Measurements from ENCODE around the gene ST3GAL4.

Gene ST3GAL4

DNA sequence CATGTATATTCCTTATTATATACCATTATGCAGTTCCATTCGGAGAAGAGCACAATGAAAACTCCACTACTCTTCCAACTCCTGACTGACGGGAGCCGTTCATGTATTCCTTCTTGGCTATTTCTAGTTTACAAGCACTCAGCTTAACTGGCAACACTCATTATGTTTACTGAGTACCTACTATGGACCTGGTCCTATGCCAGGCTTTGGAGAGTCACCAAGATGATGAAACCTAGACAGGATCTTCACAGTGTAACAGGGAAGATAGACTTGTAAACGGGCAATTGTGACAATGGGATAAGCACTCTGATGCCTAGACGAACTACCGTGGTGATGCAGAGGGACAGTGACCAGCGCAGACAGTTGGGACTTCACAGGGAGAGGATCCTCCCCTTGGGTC lies 22.3 kb upstream of the ST3GAL4 start:
- no peaks in the 10 kb centered on the region for H3K9me3 ChIP-seq
- no peak for DNase-seq
- no peaks in the 10 kb centered on the region for H3K36me3 ChIP-seq
- H3K27me3 ChIP-seq: no peaks in the 10 kb centered on the region
- peaks cover 42% of the 10 kb centered on the region for H3K4me1 ChIP-seq
- TF ChIP-seq, protein P1, sequence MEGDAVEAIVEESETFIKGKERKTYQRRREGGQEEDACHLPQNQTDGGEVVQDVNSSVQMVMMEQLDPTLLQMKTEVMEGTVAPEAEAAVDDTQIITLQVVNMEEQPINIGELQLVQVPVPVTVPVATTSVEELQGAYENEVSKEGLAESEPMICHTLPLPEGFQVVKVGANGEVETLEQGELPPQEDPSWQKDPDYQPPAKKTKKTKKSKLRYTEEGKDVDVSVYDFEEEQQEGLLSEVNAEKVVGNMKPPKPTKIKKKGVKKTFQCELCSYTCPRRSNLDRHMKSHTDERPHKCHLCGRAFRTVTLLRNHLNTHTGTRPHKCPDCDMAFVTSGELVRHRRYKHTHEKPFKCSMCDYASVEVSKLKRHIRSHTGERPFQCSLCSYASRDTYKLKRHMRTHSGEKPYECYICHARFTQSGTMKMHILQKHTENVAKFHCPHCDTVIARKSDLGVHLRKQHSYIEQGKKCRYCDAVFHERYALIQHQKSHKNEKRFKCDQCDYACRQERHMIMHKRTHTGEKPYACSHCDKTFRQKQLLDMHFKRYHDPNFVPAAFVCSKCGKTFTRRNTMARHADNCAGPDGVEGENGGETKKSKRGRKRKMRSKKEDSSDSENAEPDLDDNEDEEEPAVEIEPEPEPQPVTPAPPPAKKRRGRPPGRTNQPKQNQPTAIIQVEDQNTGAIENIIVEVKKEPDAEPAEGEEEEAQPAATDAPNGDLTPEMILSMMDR (IDR thresholded peaks at IDR 0.05; ENCODE audit: low read depth, low read length): no peak
- H3K4me3 ChIP-seq (ENCODE audit: low read depth, low read length): no peak overlapping the region

DNA sequence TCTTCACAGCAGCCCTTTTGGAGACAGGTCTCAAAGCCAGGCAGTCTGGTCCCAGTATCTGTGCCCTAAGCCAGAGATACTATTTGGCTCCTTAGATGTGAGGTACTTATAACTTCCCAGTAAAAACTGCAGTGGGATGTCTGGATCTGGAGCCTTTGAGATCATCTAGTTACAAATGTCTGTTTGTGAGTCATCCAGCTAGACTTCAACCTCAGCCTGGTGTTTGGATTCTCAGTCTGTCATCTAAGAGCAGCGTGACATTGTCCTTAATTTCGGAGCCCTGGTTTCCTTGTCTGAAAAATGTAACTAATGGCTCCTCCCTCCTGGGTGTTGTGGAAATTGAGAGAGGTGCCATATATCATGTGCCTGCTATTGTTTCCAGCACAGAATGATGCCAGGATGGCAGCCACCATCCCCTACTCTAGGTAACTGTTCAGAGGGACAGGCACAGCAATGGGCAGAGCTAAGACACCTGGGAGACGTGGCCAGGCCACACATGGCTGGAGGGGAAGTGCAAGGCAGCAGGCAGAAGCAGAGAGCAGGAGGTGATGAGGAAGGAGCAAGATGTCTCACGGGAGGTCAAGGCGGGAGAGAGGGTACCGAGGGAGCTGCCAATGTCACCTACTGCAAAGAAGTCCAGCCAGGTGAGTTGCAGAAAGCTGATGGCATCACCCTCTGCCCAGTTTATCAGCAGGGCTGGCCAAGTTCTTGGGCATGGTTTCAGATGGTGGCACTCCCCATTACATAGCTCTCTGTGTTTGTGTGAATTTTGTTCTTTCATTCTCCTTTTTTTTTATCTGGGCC lies 20.6 kb upstream of the ST3GAL4 start:
- peaks cover 42% of the 10 kb centered on the region for H3K4me1 ChIP-seq
- no peaks in the 10 kb centered on the region for H3K36me3 ChIP-seq
- TF ChIP-seq, protein P1 (IDR thresholded peaks at IDR 0.05; ENCODE audit: low read depth, low read length): no peak
- no peak for DNase-seq
- H3K27me3 ChIP-seq: no peaks in the 10 kb centered on the region
- H3K4me3 ChIP-seq (ENCODE audit: low read depth, low read length): no peak overlapping the region
- no peaks in the 10 kb centered on the region for H3K9me3 ChIP-seq

DNA sequence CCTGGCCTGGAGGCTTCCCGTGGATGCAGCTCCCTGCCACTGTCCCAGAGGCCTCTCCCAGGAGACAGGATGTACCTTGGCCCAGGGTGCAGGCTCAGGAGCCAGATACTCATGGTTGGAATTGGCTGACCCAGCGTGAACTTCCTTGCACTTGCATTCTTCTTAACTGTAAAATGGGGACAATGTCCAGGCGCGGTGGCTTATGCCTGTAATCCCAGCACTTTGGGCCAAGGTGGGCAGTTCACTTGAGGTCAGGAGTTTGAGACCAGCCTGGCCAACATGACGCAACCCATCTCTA lies 20.1 kb upstream of the ST3GAL4 start:
- H3K36me3 ChIP-seq: no peaks in the 10 kb centered on the region
- TF ChIP-seq, protein P1 (IDR thresholded peaks at IDR 0.05; ENCODE audit: low read depth, low read length): no peak
- H3K4me3 ChIP-seq (ENCODE audit: low read depth, low read length): no peak overlapping the region
- peaks cover 42% of the 10 kb centered on the region for H3K4me1 ChIP-seq
- no peak for DNase-seq
- H3K9me3 ChIP-seq: no peaks in the 10 kb centered on the region
- H3K27me3 ChIP-seq: no peaks in the 10 kb centered on the region

DNA sequence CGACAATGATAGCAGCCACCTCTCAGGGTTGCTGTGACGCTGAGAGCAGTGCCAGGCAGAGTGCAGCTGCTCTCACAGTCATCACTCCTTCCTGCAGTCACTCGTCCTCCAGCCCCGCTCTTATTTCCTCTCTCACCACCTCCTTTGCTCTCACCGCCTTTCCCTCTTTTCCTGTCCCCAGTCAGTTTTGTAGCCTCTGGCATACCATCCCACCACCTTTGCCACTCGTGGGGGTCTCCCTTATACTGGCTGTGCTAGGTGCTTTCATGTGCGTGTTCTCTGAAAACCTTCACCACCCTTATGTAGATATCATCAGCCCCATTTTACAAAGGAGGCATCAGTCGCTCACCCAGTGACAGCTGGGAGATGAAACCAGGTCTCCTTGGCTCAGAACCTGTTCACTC lies 19.3 kb upstream of the ST3GAL4 start:
- Histone ChIP-seq H3K27me3 (no peaks in the 10 kb centered on the region), H3K4me3 (ENCODE audit: low read depth, low read length) (no peak overlapping the region), H3K4me1 (peaks cover 42% of the 10 kb centered on the region), H3K36me3 (no peaks in the 10 kb centered on the region), H3K9me3 (no peaks in the 10 kb centered on the region)
- TF ChIP-seq, protein P1 (IDR thresholded peaks at IDR 0.05; ENCODE audit: low read depth, low read length): no peak
- DNase-seq: no peak

DNA sequence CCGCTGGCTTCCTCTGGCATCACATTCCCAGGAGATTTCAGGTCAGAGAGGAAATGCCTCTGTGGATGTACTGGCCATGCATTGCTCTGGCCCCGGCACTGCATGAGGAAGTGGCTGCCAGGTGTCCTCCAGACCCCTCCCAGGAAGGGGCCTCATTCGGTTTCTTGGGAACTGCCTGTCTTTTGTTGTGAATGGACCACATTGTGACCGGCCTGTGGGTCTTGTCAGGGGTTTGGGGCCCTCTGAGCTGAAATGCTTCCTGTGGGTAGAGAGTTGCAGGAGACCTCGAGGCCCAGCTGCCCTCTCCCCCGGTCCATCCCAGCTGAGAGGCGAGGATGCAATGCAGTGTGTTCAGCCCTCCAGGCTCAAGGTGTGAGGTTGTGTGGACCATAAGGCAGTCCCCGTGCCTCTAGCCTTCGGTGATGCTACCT lies 18.8 kb upstream of the ST3GAL4 start:
- no peak for DNase-seq
- Histone ChIP-seq H3K36me3 (no peaks in the 10 kb centered on the region), H3K9me3 (no peaks in the 10 kb centered on the region), H3K4me3 (ENCODE audit: low read depth, low read length) (no peak overlapping the region), H3K27me3 (no peaks in the 10 kb centered on the region), H3K4me1 (peaks cover 43% of the 10 kb centered on the region)
- TF ChIP-seq, protein P1 (IDR thresholded peaks at IDR 0.05; ENCODE audit: low read depth, low read length): no peak

DNA sequence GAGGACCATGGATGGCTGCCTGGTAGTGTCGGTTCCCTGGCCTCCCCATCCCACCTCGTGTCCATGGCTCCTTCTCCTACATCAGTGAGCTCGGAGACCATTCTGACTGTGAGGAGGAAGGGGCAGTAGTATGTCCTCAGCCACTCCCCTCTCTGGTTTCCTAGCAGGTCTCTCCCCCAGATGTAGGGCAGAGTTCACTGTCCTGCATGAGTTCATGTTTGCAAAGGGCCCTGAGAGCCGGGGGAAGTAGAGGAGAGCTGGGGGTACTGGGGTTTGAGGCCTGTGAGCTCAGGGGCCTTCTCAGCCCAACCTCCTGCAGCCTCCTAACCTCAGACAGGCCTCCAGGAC lies 18.4 kb upstream of the ST3GAL4 start:
- Histone ChIP-seq H3K9me3 (no peaks in the 10 kb centered on the region), H3K27me3 (no peaks in the 10 kb centered on the region), H3K36me3 (no peaks in the 10 kb centered on the region), H3K4me3 (ENCODE audit: low read depth, low read length) (no peak overlapping the region), H3K4me1 (peaks cover 43% of the 10 kb centered on the region)
- TF ChIP-seq, protein P1 (IDR thresholded peaks at IDR 0.05; ENCODE audit: low read depth, low read length): no peak
- DNase-seq: no peak

All from BE2C (cell line).